ENCODE data around the gene CDYL. TPM values are rescaled to one million over a fixed set of nuclear protein-coding genes. Genes with fewer than 3 reads are reported as not detected.

Gene CDYL
- total RNA-seq, 1 donor from 2014 or later, result 53.5 TPM

DNA sequence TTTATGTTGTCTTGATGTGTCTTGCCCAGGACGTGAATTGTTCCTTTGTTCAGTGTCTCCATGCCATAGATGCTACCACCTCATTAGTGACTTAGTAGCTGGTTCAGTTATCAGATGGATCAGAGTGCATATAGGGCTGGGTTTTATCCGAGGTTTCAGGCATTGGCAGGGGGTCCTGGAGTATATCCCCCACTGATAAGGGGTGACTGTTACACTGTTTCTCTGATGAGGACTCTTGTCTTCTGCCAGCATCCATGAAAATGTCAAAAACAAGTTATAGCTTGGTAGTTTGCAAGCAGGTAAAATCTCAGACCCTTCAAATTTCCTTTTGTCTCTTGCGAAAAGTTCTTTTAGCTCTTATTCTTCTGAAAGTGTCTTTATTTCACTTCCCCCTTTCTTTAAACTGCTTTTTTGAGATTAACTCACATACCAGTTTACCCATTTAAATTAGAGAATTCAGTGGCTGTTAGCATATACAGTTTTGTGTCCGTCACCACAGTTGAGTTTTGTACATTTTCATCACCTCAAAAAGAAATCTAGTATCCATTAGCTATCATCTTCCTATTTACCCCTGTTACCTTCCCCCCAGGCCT lies 109.2 kb downstream of the CDYL start:
- H3K4me3 ChIP-seq, result no peak overlapping the region
- H3K4me2 ChIP-seq, result no peak overlapping the region
- peaks cover 51% of the 10 kb centered on the region for H4K20me1 ChIP-seq (ENCODE audit: low read depth)
- no peaks in the 10 kb centered on the region for H3K27me3 ChIP-seq
- no peak for DNase-seq (ENCODE audit: low spot score)
- no peaks in the 10 kb centered on the region for H3K36me3 ChIP-seq
- no peak overlapping the region for H3K4me3 Mint-ChIP-seq
- H3K36me3 Mint-ChIP-seq, result peaks cover 30% of the 10 kb centered on the region
- H3K9me3 ChIP-seq (ENCODE audit: low read depth), result no peaks in the 10 kb centered on the region
- no peaks in the 10 kb centered on the region for H3K4me1 Mint-ChIP-seq
- no peak overlapping the region for H3K9ac ChIP-seq
- peaks cover 100% of the 10 kb centered on the region for H3K79me2 ChIP-seq (ENCODE audit: low read depth)
- TF ChIP-seq EZH2 (IDR thresholded peaks at IDR 0.05) (no peak), EZH2phosphoT487 (IDR thresholded peaks at IDR 0.05) (no peak)
- TF ChIP-seq, protein P1, sequence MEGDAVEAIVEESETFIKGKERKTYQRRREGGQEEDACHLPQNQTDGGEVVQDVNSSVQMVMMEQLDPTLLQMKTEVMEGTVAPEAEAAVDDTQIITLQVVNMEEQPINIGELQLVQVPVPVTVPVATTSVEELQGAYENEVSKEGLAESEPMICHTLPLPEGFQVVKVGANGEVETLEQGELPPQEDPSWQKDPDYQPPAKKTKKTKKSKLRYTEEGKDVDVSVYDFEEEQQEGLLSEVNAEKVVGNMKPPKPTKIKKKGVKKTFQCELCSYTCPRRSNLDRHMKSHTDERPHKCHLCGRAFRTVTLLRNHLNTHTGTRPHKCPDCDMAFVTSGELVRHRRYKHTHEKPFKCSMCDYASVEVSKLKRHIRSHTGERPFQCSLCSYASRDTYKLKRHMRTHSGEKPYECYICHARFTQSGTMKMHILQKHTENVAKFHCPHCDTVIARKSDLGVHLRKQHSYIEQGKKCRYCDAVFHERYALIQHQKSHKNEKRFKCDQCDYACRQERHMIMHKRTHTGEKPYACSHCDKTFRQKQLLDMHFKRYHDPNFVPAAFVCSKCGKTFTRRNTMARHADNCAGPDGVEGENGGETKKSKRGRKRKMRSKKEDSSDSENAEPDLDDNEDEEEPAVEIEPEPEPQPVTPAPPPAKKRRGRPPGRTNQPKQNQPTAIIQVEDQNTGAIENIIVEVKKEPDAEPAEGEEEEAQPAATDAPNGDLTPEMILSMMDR (IDR thresholded peaks at IDR 0.05), result no peak
- H2AFZ ChIP-seq (replicated peaks), result no peak overlapping the region
- no peak overlapping the region for H3K27ac Mint-ChIP-seq
- H3K27me3 Mint-ChIP-seq (ENCODE audit: insufficient read depth, low read depth), result peaks cover 2% of the 10 kb centered on the region
- peaks cover 49% of the 10 kb centered on the region for H3K9me3 Mint-ChIP-seq
- peaks cover 5% of the 10 kb centered on the region for H3K4me1 ChIP-seq
- H3K27ac ChIP-seq, result no peak overlapping the region
- no peaks in the 10 kb centered on the region for H3F3A ChIP-seq (ENCODE audit: low read depth)

DNA sequence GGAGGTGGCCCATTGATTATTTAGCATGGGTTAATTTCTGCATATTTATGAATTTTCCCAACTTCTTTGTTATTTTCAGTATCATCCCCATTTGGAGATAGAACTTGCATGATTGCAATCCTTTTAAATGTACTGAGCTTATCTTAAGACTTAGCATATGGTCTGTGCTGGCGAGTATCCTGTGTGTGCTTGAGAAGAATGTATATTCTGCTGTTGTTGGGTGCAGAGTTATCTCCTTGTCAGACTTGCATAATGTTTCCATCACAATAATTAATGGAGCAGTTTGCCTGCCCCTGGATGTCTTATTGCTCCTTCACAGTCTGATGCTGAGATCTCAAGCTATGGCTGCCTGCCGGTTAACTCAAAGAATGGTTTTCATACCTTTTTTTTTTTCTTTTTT lies 112.6 kb downstream of the CDYL start:
- H3K9me3 Mint-ChIP-seq, result peaks cover 36% of the 10 kb centered on the region
- H3K9me3 ChIP-seq (ENCODE audit: low read depth), result no peaks in the 10 kb centered on the region
- no peak overlapping the region for H3K4me2 ChIP-seq
- H3K4me1 ChIP-seq, result peaks cover 5% of the 10 kb centered on the region
- H3K4me3 ChIP-seq, result no peak overlapping the region
- TF ChIP-seq EZH2phosphoT487 (IDR thresholded peaks at IDR 0.05), result no peak
- TF ChIP-seq, protein P1 (IDR thresholded peaks at IDR 0.05), result no peak
- no peak for TF ChIP-seq EZH2 (IDR thresholded peaks at IDR 0.05)
- no peak overlapping the region for H3K9ac ChIP-seq
- no peaks in the 10 kb centered on the region for H3K4me1 Mint-ChIP-seq
- H3K36me3 ChIP-seq, result no peaks in the 10 kb centered on the region
- H3K27ac Mint-ChIP-seq, result no peak overlapping the region
- peaks cover 45% of the 10 kb centered on the region for H4K20me1 ChIP-seq (ENCODE audit: low read depth)
- H3F3A ChIP-seq (ENCODE audit: low read depth), result peaks cover 2% of the 10 kb centered on the region
- no peak for DNase-seq (ENCODE audit: low spot score)
- no peak overlapping the region for H3K4me3 Mint-ChIP-seq
- peaks cover 84% of the 10 kb centered on the region for H3K79me2 ChIP-seq (ENCODE audit: low read depth)
- no peak overlapping the region for H3K27ac ChIP-seq
- H3K27me3 Mint-ChIP-seq (ENCODE audit: insufficient read depth, low read depth), result peaks cover 2% of the 10 kb centered on the region
- no peak overlapping the region for H2AFZ ChIP-seq (replicated peaks)
- H3K36me3 Mint-ChIP-seq, result peaks cover 45% of the 10 kb centered on the region
- no peaks in the 10 kb centered on the region for H3K27me3 ChIP-seq

DNA sequence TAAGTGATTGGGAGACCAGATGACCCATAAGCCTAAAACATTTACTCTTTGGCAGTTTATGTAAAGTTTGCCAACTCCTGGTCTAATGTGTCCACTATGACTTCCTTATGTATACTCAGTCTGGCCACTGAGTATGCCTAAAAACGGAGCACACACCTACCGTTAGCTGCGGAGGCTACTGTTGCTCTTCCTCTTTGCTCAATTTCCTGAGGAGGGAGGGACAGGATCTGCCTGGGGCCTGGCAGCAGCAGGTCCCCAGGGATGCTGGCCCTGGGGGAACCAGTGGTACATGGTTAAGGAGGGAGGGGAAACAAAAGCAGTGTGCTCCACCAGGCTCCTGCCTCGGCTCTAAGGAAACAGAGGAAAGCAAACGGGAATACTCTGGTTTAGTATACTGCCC lies 113.5 kb downstream of the CDYL start:
- Histone ChIP-seq H3K4me1 (peaks cover 5% of the 10 kb centered on the region), H3K27ac (no peak overlapping the region), H3K36me3 (no peaks in the 10 kb centered on the region), H2AFZ (replicated peaks) (no peak overlapping the region), H3F3A (ENCODE audit: low read depth) (peaks cover 10% of the 10 kb centered on the region), H3K79me2 (ENCODE audit: low read depth) (peaks cover 75% of the 10 kb centered on the region), H3K4me2 (no peak overlapping the region), H3K27me3 (no peaks in the 10 kb centered on the region), H3K9me3 (ENCODE audit: low read depth) (no peaks in the 10 kb centered on the region), H4K20me1 (ENCODE audit: low read depth) (peaks cover 45% of the 10 kb centered on the region), H3K9ac (no peak overlapping the region), H3K4me3 (no peak overlapping the region)
- TF ChIP-seq EZH2 (IDR thresholded peaks at IDR 0.05) (no peak), EZH2phosphoT487 (IDR thresholded peaks at IDR 0.05) (no peak)
- TF ChIP-seq, protein P1 (IDR thresholded peaks at IDR 0.05), result no peak
- H3K27me3 Mint-ChIP-seq (ENCODE audit: insufficient read depth, low read depth), result peaks cover 2% of the 10 kb centered on the region
- peaks cover 51% of the 10 kb centered on the region for H3K36me3 Mint-ChIP-seq
- H3K4me3 Mint-ChIP-seq, result no peak overlapping the region
- H3K27ac Mint-ChIP-seq, result no peak overlapping the region
- no peaks in the 10 kb centered on the region for H3K4me1 Mint-ChIP-seq
- DNase-seq (ENCODE audit: low spot score), result no peak
- H3K9me3 Mint-ChIP-seq, result peaks cover 34% of the 10 kb centered on the region

All from neural progenitor cell (in vitro differentiated cells).